IMR-90 (cell line): ENCODE data around the gene CCDC148. TPM values are rescaled to one million over a fixed set of nuclear protein-coding genes. Genes with fewer than 3 reads are reported as not detected.

Experiments used
- ATAC-seq: fragments of 200-7000 bp; cut with Tn5 transposase; 2 replicates; pipeline ENCODE4 v1.9.1; 2020; ENCODE audit warnings: low read depth, mild to moderate bottlenecking, moderate library complexity
- BruUV-seq: library from RNA; stranded (reverse); fragments of 400-500 nt; replicated peaks from 2 replicates; lab custom pipeline; 2021; lab: Mats Ljungman, UMichigan
- CTCF ChIA-PET: fragments of 300-600 bp; formaldehyde crosslinking; extraction: SDS; loops from one replicate; lab custom pipeline; 2021; ENCODE audit warnings: antibody characterized with exemption; lab: Yijun Ruan, JAX
- POLR2A ChIA-PET: fragments of 300-600 bp; sonication (Branson Sonifier 250); formaldehyde crosslinking; loops from one replicate; lab custom pipeline; 2022; ENCODE audit warnings: antibody characterized with exemption; ENCODE audit not compliant: unreplicated experiment; lab: Charles Lee
- DNase-seq: peaks from one replicate; pipeline ENCODE4 v3.0.0; 2013
- H2AFZ ChIP-seq: replicated peaks from 2 replicates; pipeline ENCODE3; 2013; ENCODE audit warnings: low read length, mild to moderate bottlenecking; ENCODE audit not compliant: poor library complexity
- H2AK5ac ChIP-seq: 2 replicates; pipeline ENCODE4 v1.6.1; 2013; ENCODE audit warnings: low read depth, low read length, inconsistent platforms
- H2AK9ac ChIP-seq: replicated peaks from 2 replicates; pipeline ENCODE3; 2013; ENCODE audit warnings: mild to moderate bottlenecking, low read depth, low read length, moderate library complexity; ENCODE audit not compliant: poor library complexity
- H2BK120ac ChIP-seq: 2 replicates; pipeline ENCODE4 v1.6.1; 2013; ENCODE audit warnings: low read depth, low read length, inconsistent platforms
- H2BK15ac ChIP-seq: 3 replicates; pipeline ENCODE4 v1.6.1; 2013; ENCODE audit warnings: low read depth, low read length, inconsistent platforms
- H2BK20ac ChIP-seq: 2 replicates; pipeline ENCODE4 v1.6.1; 2013; ENCODE audit warnings: low read depth, mild to moderate bottlenecking, inconsistent platforms, low read length, moderate library complexity
- H2BK5ac ChIP-seq: 2 replicates; pipeline ENCODE4 v1.6.1; 2013; ENCODE audit warnings: mild to moderate bottlenecking, low read depth, low read length, inconsistent platforms; ENCODE audit not compliant: poor library complexity, severe bottlenecking
- H3K14ac ChIP-seq: replicated peaks from 2 replicates; pipeline ENCODE4 v1.6.1; 2013; ENCODE audit warnings: low read depth, low read length, inconsistent platforms
- H3K18ac ChIP-seq: 2 replicates; pipeline ENCODE4 v1.6.1; 2013; ENCODE audit warnings: low read depth, low read length, control low read depth
- H3K23ac ChIP-seq: 2 replicates; pipeline ENCODE4 v1.6.1; 2013; ENCODE audit warnings: low read depth, low read length, inconsistent platforms
- H3K27ac ChIP-seq: 2 replicates; pipeline ENCODE4 v1.5.1; 2013; ENCODE audit warnings: mild to moderate bottlenecking, control low read depth, low read length; ENCODE audit not compliant: insufficient read depth
- H3K27me3 ChIP-seq: 2 replicates; pipeline ENCODE4 v1.6.1; 2013; ENCODE audit warnings: low read length; ENCODE audit not compliant: control insufficient read depth, insufficient read depth
- H3K36me3 ChIP-seq: 2 replicates; pipeline ENCODE4 v1.6.1; 2013; ENCODE audit warnings: low read length, mixed read lengths; ENCODE audit not compliant: control insufficient read depth, insufficient read depth
- H3K4ac ChIP-seq: 2 replicates; pipeline ENCODE4 v1.6.1; 2013; ENCODE audit warnings: low read depth, low read length, inconsistent platforms
- H3K4me1 ChIP-seq: 2 replicates; pipeline ENCODE4 v1.6.1; 2013; ENCODE audit warnings: low read length, mixed read lengths; ENCODE audit not compliant: control insufficient read depth, insufficient read depth
- H3K4me2 ChIP-seq: 2 replicates; pipeline ENCODE4 v1.6.1; 2013; ENCODE audit warnings: low read depth, mild to moderate bottlenecking, control low read depth, low read length, moderate library complexity
- H3K4me3 ChIP-seq: 2 replicates; pipeline ENCODE4 v1.5.1; 2013; ENCODE audit warnings: low read depth, mild to moderate bottlenecking, control low read depth, low read length, moderate library complexity; ENCODE audit not compliant: insufficient read depth
- H3K56ac ChIP-seq: 2 replicates; pipeline ENCODE4 v1.6.1; 2013; ENCODE audit warnings: low read length, inconsistent platforms; ENCODE audit not compliant: insufficient read depth; ENCODE audit errors: extremely low read depth
- H3K79me1 ChIP-seq, 2 experiments: 2 replicates each; pipeline ENCODE4 v1.6.1; 2013; ENCODE audit warnings: low read length in 2 of 2, inconsistent platforms in 1 of 2, low read depth in 1 of 2
- H3K9ac ChIP-seq: 2 replicates; pipeline ENCODE4 v1.6.1; 2013; ENCODE audit warnings: low read depth, low read length, control low read depth
- H3K9me1 ChIP-seq: 2 replicates; pipeline ENCODE4 v1.6.1; 2013; ENCODE audit warnings: low read length, inconsistent platforms; ENCODE audit not compliant: insufficient read depth
- H3K9me3 ChIP-seq: 2 replicates; pipeline ENCODE4 v1.6.1; 2013; ENCODE audit warnings: low read length; ENCODE audit not compliant: control insufficient read depth, insufficient read depth
- H4K20me1 ChIP-seq: 2 replicates; pipeline ENCODE4 v1.6.1; 2013; ENCODE audit warnings: low read length, inconsistent platforms; ENCODE audit not compliant: insufficient read depth
- H4K5ac ChIP-seq: 2 replicates; pipeline ENCODE4 v1.6.1; 2013; ENCODE audit warnings: mild to moderate bottlenecking, low read depth, low read length, control low read depth
- H4K8ac ChIP-seq, 2 experiments: 2 replicates each; pipeline ENCODE4 v1.6.1; 2013; ENCODE audit warnings: low read depth in 2 of 2, low read length in 2 of 2, control low read depth in 1 of 2, inconsistent platforms in 1 of 2
- H4K91ac ChIP-seq: 2 replicates; pipeline ENCODE4 v1.6.1; 2013; ENCODE audit warnings: low read depth, low read length, inconsistent platforms; ENCODE audit not compliant: insufficient read depth
- CHD1 ChIP-seq: IDR thresholded peaks from 2 replicates; pipeline ENCODE4 v1.6.1; 2012; ENCODE audit warnings: low read depth, low read length, improper control_type of control experiment
- MAFK ChIP-seq: IDR thresholded peaks from 2 replicates; pipeline ENCODE4 v1.6.1; 2012; ENCODE audit warnings: low read depth, low read length, improper control_type of control experiment
- MXI1 ChIP-seq: IDR thresholded peaks from 2 replicates; pipeline ENCODE4 v1.6.1; 2012; ENCODE audit warnings: low read depth, mild to moderate bottlenecking, low read length, moderate library complexity, borderline replicate concordance
- RFX5 ChIP-seq: IDR thresholded peaks from 2 replicates; pipeline ENCODE4 v1.8.0; 2012; ENCODE audit warnings: low read depth, mild to moderate bottlenecking, low read length, moderate library complexity
- SMC3 ChIP-seq: fragments of 150-350 bp; IDR thresholded peaks from 2 replicates; pipeline ENCODE4 v1.6.1; 2016; ENCODE audit warnings: low read depth, mild to moderate bottlenecking, antibody characterized with exemption, low read length, moderate library complexity
- USF2 ChIP-seq: fragments of 150-350 bp; IDR thresholded peaks from 2 replicates; pipeline ENCODE4 v1.6.1; 2017; ENCODE audit warnings: mild to moderate bottlenecking, antibody characterized with exemption, low read length, low read depth
- WGBS, 2 experiments: methylation state at CpG; one replicate each; pipeline versions ENCODE4 v1.1.5 to v1.1.7; 2013; ENCODE audit warnings: missing lambda C conversion rate in 2 of 2; ENCODE audit not compliant: insufficient read length in 1 of 2; ENCODE audit errors: extremely low coverage in 2 of 2; 5-methylcytosine and 5-hydroxymethylcytosine counted together
- dilution Hi-C: fragments of 300-500 bp; cut with HindIII; formaldehyde crosslinking; loops from one replicate; pipeline ENCODE4 v1.14.3; 2018; ENCODE audit warnings: low sequenced_read_pairs; ENCODE audit not compliant: unreplicated experiment
- in situ Hi-C: fragments of 300-500 bp; cut with MboI; formaldehyde crosslinking; loops from 3 replicates; pipeline ENCODE4 v1.14.3; 2019; ENCODE audit warnings: low sequenced_read_pairs, inconsistent platforms, mixed read lengths
- intact Hi-C: fragments of 100-400 bp; cut with micrococcal nuclease; formaldehyde crosslinking; loops from 2 replicates; pipeline ENCODE4 v1.10.0; 2022
- polyA plus RNA-seq, 3 experiments: library from polyadenylated mRNA; depleted of rRNA; stranded (reverse); fragments of >200 nt; gene quantifications; 2 replicates each; pipeline ENCODE4 v1.2.3, GENCODE V29; 2012; ENCODE audit warnings: low replicate concordance in 1 of 3
- total RNA-seq: library from RNA; depleted of rRNA; stranded (reverse); fragments of >200 nt; gene quantifications from 2 replicates; pipeline ENCODE4 v1.2.3, GENCODE V29; 2012

CCDC148 gene
- total and polyA plus RNA-seq, 2 of the 4 experiments (the other 2 are of a cell fraction): 0.18 to 0.31 TPM

GRCh38 chr2:158273791-158274190 lies 182.8 kb downstream of the CCDC148 start:
- H3K36me3 ChIP-seq: no peaks in the 10 kb centered on the region
- H3K79me1 ChIP-seq: no peaks in the 10 kb centered on the region
- no peak overlapping the region for H3K18ac ChIP-seq
- no peaks in the 10 kb centered on the region for H3K27me3 ChIP-seq
- no peak overlapping the region for H2BK120ac ChIP-seq
- H3K14ac ChIP-seq: no peak overlapping the region
- DNase-seq (no peak), ATAC-seq (no peak)
- no peaks in the 10 kb centered on the region for H3K4me1 ChIP-seq
- intact Hi-C loops: no loop called here
- H4K8ac ChIP-seq: no peak overlapping the region
- H2BK5ac ChIP-seq: no peak overlapping the region
- H3K27ac ChIP-seq: no peak overlapping the region
- TF ChIP-seq SMC3 (no peak), MAFK (no peak), CHD1 (no peak), RFX5 (no peak), USF2 (no peak), MXI1 (no peak)
- no CpG with 5 or more reads among the region's 3 CpGs for WGBS, 2 experiments
- ChIA-PET CTCF (no interaction called here), POLR2A (no interaction called here)
- H2AK5ac ChIP-seq: no peak overlapping the region
- no peak overlapping the region for H4K91ac ChIP-seq
- no peak overlapping the region for H3K23ac ChIP-seq
- in situ Hi-C loops: no loop called here
- H3K9ac ChIP-seq: no peak overlapping the region
- H4K20me1 ChIP-seq: no peaks in the 10 kb centered on the region
- H3K9me3 ChIP-seq: no peaks in the 10 kb centered on the region
- BruUV-seq: no TSS peak
- no peak overlapping the region for H2AK9ac ChIP-seq
- no peak overlapping the region for H4K5ac ChIP-seq
- H2BK15ac ChIP-seq: no peak overlapping the region
- H2AFZ ChIP-seq: no peak overlapping the region
- H3K4me3 ChIP-seq: no peak overlapping the region
- no peak overlapping the region for H3K56ac ChIP-seq
- no peak overlapping the region for H3K4ac ChIP-seq
- no peaks in the 10 kb centered on the region for H3K9me1 ChIP-seq
- no peak overlapping the region for H3K4me2 ChIP-seq
- dilution Hi-C loops: no loop called here
- no peak overlapping the region for H2BK20ac ChIP-seq
